Inferior parietal cortex (tissue), 1 donor: ENCODE results near the gene PCDHGA6.
"Not testable (repeated sequence)": the region's sequence is repeated elsewhere in the genome, so short reads cannot be mapped to it uniquely, and the experiment has no call there.

Experiments
- DNase-seq: peaks from one replicate; pipeline ENCODE4 v3.0.0-alpha.2; 2016; ENCODE audit errors: extremely low spot score

Gene PCDHGA6

GRCh38 chr5:141392429-141393198 lies 18.9 kb downstream of the PCDHGA6 start, which contains the start of gene PCDHGA8:
TSS of gene PCDHGA8 (plus strand) at chr5:141392633. CDS start at chr5:141392814, 181 bp downstream.
- no peak for DNase-seq

- DNase-seq: no peak
Observed at GRCh38 chr5:141393267-141393666, 19.6 kb downstream of the PCDHGA6 start.

- not testable (repeated sequence) for DNase-seq
Observed at GRCh38 chr5:141394401-141395187, 20.9 kb downstream of the PCDHGA6 start.

GRCh38 chr5:141397756-141398551 lies 24.3 kb downstream of the PCDHGA6 start, which contains the start of gene PCDHGB5:
TSS of gene PCDHGB5 (plus strand) at chr5:141397947. CDS start at chr5:141398128, 181 bp downstream.
- DNase-seq: not testable (repeated sequence)

GRCh38 chr5:141398608-141399007 lies 24.9 kb downstream of the PCDHGA6 start:
- no peak for DNase-seq

- no peak for DNase-seq
Observed at GRCh38 chr5:141399555-141400258, 26.0 kb downstream of the PCDHGA6 start.

GRCh38 chr5:141402553-141403243 lies 29.0 kb downstream of the PCDHGA6 start, which contains the start of gene PCDHGA9:
TSS of gene PCDHGA9 (plus strand) at chr5:141402778. CDS start at chr5:141402953, 175 bp downstream.
- peak; percentile 31 for DNase-seq

- no peak for DNase-seq
Observed at GRCh38 chr5:141403387-141403786, 29.7 kb downstream of the PCDHGA6 start.

- not testable (repeated sequence) for DNase-seq
Observed at GRCh38 chr5:141407790-141408505, 34.3 kb downstream of the PCDHGA6 start, which contains the start of gene PCDHGB6. TSS of gene PCDHGB6 (plus strand) at chr5:141408021. CDS start at chr5:141408203, 182 bp downstream.

- DNase-seq: no peak
Observed at GRCh38 chr5:141409598-141410306, 36.1 kb downstream of the PCDHGA6 start.

GRCh38 chr5:141411575-141411974 lies 37.9 kb downstream of the PCDHGA6 start:
- DNase-seq: no peak

- peak; percentile 12 for DNase-seq
Observed at GRCh38 chr5:141412854-141413539, 39.3 kb downstream of the PCDHGA6 start, which contains the start of gene PCDHGA10. TSS of gene PCDHGA10 (plus strand) at chr5:141412987. CDS start at chr5:141413176, 189 bp downstream.

GRCh38 chr5:141413540-141414069 lies 39.9 kb downstream of the PCDHGA6 start:
- DNase-seq: no peak

- DNase-seq: not testable (repeated sequence)
Observed at GRCh38 chr5:141414548-141415274, 41.0 kb downstream of the PCDHGA6 start.

- not testable (repeated sequence) for DNase-seq
Observed at GRCh38 chr5:141415275-141415618, 41.6 kb downstream of the PCDHGA6 start.

- DNase-seq: peak; percentile 15
Observed at GRCh38 chr5:141417494-141418172, 43.9 kb downstream of the PCDHGA6 start, which contains the start of gene PCDHGB7. TSS of gene PCDHGB7 (plus strand) at chr5:141417677. CDS start at chr5:141417860, 183 bp downstream.
